ENCODE measurements around the gene FBXL13. TPM values are rescaled to one million over a fixed set of nuclear protein-coding genes. Genes with fewer than 3 reads are reported as not detected.
"Not testable (repeated sequence)": the region's sequence is repeated elsewhere in the genome, so short reads cannot be mapped to it uniquely, and the experiment has no call there.

The FBXL13 gene
- total RNA-seq, 2 donors from 2014 or later: 1.3 to 1.4 TPM

DNA sequence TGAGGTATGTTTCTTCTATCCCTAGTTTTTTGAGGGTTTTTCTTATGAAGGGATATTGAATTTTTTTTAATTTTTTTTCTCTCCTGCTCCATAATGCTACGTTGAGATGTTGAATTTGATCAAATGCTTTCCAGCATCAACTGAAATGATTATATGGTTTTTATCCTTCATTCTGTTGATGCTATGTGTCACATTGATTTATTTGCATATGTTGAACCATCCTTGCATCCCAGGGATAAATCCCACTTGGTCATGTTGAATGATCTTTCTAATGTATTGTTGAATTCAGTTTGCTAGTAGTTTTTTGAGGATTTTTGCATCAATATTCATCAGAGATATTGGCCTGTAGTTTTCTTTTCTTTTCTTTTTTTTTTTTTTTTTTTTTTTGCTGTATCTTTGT, 171.0 kb downstream of the FBXL13 start:
- not testable (repeated sequence) for H3K27me3 Mint-ChIP-seq; ATAC-seq; H3K36me3 Mint-ChIP-seq (ENCODE audit: low read depth); DNase-seq; H3K9me3 ChIP-seq (ENCODE audit: control insufficient read depth, low read length, poor library complexity, severe bottlenecking); H3K4me1 Mint-ChIP-seq; H3K4me3 Mint-ChIP-seq; H3K27ac Mint-ChIP-seq

DNA sequence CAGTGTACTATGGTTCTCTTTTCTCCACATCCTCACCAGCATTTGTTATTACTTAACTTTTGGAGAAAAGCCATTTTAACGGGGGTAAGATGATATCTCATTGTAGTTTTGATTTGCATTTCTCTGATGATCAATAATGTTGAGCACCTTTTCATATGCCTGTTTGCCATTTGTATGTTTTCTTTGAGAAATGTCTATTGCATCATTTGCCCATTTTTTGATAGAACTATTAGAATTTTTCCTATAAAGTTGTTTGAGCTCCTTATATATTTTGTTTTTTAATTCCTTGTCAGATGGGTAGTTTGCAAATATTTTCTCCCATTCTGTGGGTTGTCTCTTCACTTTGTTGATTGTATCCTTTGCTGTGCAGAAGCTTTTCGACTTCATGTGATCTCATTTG, 172.5 kb downstream of the FBXL13 start:
- not testable (repeated sequence) for H3K4me3 Mint-ChIP-seq; ATAC-seq; H3K9me3 ChIP-seq (ENCODE audit: control insufficient read depth, low read length, poor library complexity, severe bottlenecking); H3K27ac Mint-ChIP-seq; H3K36me3 Mint-ChIP-seq (ENCODE audit: low read depth); DNase-seq; H3K4me1 Mint-ChIP-seq; H3K27me3 Mint-ChIP-seq

DNA sequence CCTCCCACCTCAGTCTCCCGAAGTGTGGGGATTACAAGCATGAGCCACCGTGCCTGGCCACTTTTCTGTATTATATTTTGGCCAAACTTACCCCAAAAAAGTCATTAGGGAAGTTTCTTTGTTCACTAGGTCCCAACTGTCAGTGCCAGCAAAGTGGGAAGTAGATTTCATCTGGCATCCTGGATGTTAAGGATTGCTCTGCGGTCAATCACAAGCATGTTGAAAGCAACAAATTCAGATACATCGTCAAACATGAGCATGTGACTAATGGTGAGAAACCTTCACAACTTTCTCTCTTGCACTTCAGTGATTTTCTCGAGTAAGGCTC, 176.1 kb downstream of the FBXL13 start:
- no peaks in the 10 kb centered on the region for H3K9me3 ChIP-seq (ENCODE audit: control insufficient read depth, low read length, poor library complexity, severe bottlenecking)
- Mint-ChIP-seq H3K4me1 (no peaks in the 10 kb centered on the region), H3K27me3 (no peaks in the 10 kb centered on the region), H3K27ac (no peak overlapping the region), H3K4me3 (no peak overlapping the region), H3K36me3 (ENCODE audit: low read depth) (no peaks in the 10 kb centered on the region)
- DNase-seq (no peak), ATAC-seq (no peak)

DNA sequence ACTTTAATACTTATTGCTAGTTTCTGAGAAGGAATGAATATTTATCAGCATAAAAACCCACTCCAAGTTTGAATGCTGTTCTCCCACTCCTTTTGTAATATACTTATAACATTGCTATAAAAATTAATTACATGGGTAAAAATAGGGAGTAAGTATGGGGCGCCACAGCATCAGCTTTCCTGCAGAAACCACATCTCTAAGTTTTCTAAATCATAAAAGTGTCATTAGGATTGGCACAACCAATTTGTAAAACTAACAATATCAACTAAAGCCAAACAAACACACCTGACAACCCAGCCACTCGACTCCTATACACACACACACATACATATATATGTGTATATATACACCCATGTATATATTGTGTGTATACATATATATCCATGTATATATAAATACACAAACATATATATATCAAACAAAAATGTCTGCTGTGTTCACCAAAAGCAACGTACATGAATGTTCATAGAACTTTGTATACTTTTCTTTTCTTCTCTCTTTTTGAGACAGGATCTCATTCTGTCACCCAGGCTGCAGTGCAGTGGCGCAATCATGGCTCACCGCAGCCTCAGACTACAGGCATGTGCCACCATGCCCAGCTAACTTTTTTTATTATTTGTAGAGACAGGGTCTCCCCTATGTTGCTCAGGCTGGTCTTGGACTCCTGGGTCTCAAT, 176.6 kb downstream of the FBXL13 start:
- DNase-seq (no peak), ATAC-seq (no peak)
- Mint-ChIP-seq H3K4me1 (no peaks in the 10 kb centered on the region), H3K27ac (no peak overlapping the region), H3K4me3 (no peak overlapping the region), H3K36me3 (ENCODE audit: low read depth) (no peaks in the 10 kb centered on the region), H3K27me3 (no peaks in the 10 kb centered on the region)
- H3K9me3 ChIP-seq (ENCODE audit: control insufficient read depth, low read length, poor library complexity, severe bottlenecking): no peaks in the 10 kb centered on the region

DNA sequence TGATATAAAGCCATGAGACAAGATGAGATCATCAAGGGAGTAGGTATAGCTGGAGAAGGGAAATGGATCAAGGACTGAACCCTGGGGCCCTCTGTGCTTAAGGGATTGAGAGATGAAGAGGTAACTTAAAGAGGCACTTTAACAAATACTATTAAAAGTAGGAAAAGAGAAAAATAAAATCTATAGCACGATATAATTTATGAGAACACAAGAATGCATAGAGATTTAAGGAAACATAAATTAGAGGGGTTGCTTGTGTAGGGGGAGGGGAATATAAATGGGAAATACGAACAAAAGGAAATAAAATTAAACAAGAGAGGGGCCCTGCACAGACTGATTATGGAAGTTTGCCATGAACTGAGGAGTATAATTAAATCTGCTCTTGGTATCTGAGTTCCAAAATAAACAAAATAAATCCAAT, 177.4 kb downstream of the FBXL13 start:
- ATAC-seq (no peak), DNase-seq (no peak)
- H3K27me3 Mint-ChIP-seq: no peaks in the 10 kb centered on the region
- no peaks in the 10 kb centered on the region for H3K9me3 ChIP-seq (ENCODE audit: control insufficient read depth, low read length, poor library complexity, severe bottlenecking)
- no peak overlapping the region for H3K27ac Mint-ChIP-seq
- no peaks in the 10 kb centered on the region for H3K36me3 Mint-ChIP-seq (ENCODE audit: low read depth)
- no peak overlapping the region for H3K4me3 Mint-ChIP-seq
- H3K4me1 Mint-ChIP-seq: no peaks in the 10 kb centered on the region

DNA sequence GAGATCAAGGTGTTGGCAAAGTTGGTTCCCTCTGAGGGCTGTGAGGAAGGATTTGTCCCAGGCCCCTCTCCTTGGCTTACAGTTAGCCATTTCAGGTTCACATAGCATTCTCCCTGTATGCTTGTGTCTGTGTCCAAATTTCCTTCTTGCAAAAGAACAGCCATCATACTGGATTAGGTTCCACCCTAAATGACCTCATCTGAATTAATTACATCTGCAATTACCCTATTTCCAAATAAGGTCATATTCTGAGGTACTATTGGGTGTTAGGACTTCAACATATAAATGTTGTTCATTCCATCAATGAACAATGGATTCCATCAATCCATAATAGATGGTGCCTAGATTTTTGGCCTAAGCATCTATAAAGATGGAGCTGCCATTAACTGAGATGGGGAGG, 178.0 kb downstream of the FBXL13 start:
- no peak overlapping the region for H3K27ac Mint-ChIP-seq
- ATAC-seq (no peak), DNase-seq (no peak)
- H3K4me3 Mint-ChIP-seq: no peak overlapping the region
- H3K27me3 Mint-ChIP-seq: no peaks in the 10 kb centered on the region
- H3K9me3 ChIP-seq (ENCODE audit: control insufficient read depth, low read length, poor library complexity, severe bottlenecking): no peaks in the 10 kb centered on the region
- no peaks in the 10 kb centered on the region for H3K4me1 Mint-ChIP-seq
- H3K36me3 Mint-ChIP-seq (ENCODE audit: low read depth): no peaks in the 10 kb centered on the region

DNA sequence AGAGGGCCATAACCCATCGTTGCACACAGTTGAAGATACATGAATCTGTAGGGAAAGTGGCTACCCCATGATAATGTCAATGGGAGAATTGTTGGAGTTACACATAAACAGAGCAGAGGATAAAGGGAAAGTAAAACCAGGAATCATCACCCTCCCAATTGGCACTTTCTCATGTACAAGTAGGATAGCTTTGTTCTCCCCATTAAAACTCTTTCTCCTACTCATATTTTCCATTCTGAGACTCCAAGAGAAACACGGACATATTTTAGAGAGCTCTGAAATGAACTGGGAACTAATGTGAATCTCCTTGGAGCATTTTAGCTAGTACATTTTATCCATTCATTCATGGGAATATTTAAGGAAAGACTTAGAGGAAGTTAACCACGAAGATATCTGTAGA, 179.0 kb downstream of the FBXL13 start:
- Mint-ChIP-seq H3K36me3 (ENCODE audit: low read depth) (no peaks in the 10 kb centered on the region), H3K27me3 (no peaks in the 10 kb centered on the region), H3K27ac (no peak overlapping the region), H3K4me3 (no peak overlapping the region), H3K4me1 (no peaks in the 10 kb centered on the region)
- H3K9me3 ChIP-seq (ENCODE audit: control insufficient read depth, low read length, poor library complexity, severe bottlenecking): no peaks in the 10 kb centered on the region
- DNase-seq (no peak), ATAC-seq (no peak)

DNA sequence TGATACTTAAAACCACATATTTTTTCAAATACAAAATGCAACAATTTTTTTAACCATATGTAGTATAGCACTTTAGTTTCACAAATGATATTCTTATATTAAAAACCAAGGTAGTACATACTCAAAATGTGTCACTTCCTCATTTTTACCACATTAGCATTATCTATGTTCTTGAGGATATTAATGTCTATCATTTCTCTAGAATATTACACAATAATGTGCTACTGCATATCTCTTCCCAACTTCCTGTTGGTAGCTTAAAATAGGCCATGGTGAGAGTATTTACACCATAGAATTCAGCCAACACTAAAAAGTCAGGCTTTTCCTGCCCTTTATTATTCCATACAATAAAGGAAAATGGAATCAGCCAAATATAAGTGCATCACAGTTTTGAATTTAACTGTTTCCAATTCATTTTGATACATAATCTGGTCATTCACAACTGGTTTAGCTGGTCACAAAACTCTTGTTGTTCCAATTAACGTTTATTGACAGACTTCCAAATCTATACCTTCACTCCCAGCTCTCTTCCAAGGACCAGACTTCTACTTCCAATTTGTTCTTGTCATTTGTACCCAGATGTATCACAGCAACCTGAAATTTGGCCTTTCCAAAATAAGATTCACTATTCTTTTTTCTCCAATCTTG, 181.8 kb downstream of the FBXL13 start:
- no peak for DNase-seq
- no peak for ATAC-seq
- Mint-ChIP-seq H3K4me3 (no peak overlapping the region), H3K4me1 (no peaks in the 10 kb centered on the region), H3K27me3 (peaks cover 5% of the 10 kb centered on the region), H3K36me3 (ENCODE audit: low read depth) (no peaks in the 10 kb centered on the region), H3K27ac (no peak overlapping the region)
- no peaks in the 10 kb centered on the region for H3K9me3 ChIP-seq (ENCODE audit: control insufficient read depth, low read length, poor library complexity, severe bottlenecking)

DNA sequence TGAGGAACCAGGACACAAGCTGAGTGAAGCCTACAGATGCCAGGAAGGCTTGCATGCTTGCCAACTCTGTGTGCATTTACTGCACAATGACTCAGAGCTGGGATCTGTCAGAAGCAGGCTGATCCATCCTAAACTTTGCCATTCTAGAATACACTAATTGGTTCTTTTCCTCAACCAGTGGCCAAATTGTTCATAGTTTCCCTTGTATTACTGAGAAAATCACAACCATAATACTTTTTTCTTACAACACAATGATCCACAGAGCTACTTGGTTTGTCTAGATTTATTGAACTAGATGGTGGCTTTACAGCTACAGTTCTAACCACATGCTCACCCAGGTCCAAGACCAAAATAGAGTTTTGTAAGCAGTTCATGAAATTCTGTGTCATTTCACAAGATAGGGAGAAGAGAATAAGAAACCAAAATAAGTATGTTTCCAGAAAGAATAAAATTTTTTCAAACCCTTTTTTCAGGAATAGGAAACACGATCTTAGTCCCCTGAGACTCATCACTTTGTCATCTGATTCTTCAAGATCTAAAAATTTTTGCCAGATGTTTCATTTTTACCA, 182.8 kb downstream of the FBXL13 start:
- DNase-seq: no peak
- H3K4me1 Mint-ChIP-seq: peaks cover 2% of the 10 kb centered on the region
- no peak overlapping the region for H3K4me3 Mint-ChIP-seq
- ATAC-seq: no peak
- no peaks in the 10 kb centered on the region for H3K36me3 Mint-ChIP-seq (ENCODE audit: low read depth)
- H3K9me3 ChIP-seq (ENCODE audit: control insufficient read depth, low read length, poor library complexity, severe bottlenecking): no peaks in the 10 kb centered on the region
- no peak overlapping the region for H3K27ac Mint-ChIP-seq
- H3K27me3 Mint-ChIP-seq: peaks cover 6% of the 10 kb centered on the region

DNA sequence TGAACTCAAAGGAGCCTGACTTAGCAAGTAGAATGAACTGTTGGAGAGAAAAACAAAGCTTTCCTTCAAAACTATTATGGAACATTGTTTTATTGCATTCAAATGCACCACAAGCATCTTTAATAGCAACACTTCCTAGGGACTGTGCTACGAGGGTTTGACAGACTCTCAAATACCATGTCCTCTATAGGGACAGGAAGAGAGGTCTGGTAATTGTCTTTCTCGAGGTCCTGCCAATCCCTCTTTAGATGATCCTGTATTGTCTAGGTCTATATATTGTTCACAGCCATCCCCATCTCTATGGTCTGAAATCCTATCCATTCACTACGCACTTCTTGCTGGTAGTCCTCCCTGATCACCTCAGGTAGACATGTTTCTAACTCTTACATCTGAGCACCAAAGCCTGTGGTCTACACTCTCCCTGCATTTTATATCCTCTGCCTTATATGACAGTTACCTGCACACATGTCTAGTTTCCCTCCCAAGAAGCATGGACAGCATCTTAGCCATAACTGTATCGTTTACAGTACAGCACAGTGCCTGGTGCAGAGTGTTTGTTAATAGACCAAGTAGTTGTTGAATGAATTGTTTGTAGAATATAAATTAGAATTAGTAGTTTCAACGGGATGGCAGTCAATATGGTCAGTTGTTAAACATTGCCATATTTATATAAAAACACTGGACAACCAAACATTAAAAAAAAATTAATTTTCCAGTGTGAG, 183.5 kb downstream of the FBXL13 start:
- no peaks in the 10 kb centered on the region for H3K9me3 ChIP-seq (ENCODE audit: control insufficient read depth, low read length, poor library complexity, severe bottlenecking)
- no peak overlapping the region for H3K27ac Mint-ChIP-seq
- H3K36me3 Mint-ChIP-seq (ENCODE audit: low read depth): no peaks in the 10 kb centered on the region
- peaks cover 2% of the 10 kb centered on the region for H3K4me1 Mint-ChIP-seq
- H3K4me3 Mint-ChIP-seq: no peak overlapping the region
- DNase-seq (no peak), ATAC-seq (no peak)
- peaks cover 6% of the 10 kb centered on the region for H3K27me3 Mint-ChIP-seq

DNA sequence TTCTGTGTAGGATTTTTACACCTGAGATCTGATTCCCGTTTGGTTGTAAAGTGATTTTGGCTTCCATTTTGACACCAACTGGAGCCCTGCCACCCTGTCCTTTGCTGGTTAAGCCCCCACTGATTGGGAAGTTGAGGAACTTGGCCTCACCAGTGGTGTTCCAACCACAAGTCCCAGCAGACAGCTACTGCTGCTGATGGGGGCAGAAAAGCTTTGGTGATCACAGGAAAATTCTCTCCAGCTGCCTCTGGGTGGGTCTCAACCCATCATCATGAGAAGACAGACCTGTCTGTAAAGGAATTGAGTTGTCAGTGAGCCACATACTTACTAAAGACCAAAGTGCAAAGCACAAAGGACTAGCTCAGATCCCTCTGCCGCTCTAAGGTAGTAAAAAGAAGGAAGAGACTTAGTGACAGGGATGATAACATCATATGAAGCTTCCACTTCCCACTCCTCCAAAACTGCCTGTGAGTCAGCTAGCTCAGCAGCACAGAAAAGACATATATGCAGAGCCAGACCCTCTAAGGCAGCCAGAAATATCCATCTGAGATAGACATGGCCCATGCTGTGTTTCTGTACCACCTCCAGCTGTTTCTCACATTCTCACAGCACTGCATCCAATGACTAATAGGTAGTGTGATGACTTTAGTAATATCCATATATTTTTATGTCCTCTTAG, 184.2 kb downstream of the FBXL13 start:
- ATAC-seq: no peak
- H3K36me3 Mint-ChIP-seq (ENCODE audit: low read depth): no peaks in the 10 kb centered on the region
- no peak overlapping the region for H3K4me3 Mint-ChIP-seq
- DNase-seq: no peak
- peaks cover 6% of the 10 kb centered on the region for H3K27me3 Mint-ChIP-seq
- peaks cover 2% of the 10 kb centered on the region for H3K4me1 Mint-ChIP-seq
- no peaks in the 10 kb centered on the region for H3K9me3 ChIP-seq (ENCODE audit: control insufficient read depth, low read length, poor library complexity, severe bottlenecking)
- no peak overlapping the region for H3K27ac Mint-ChIP-seq

DNA sequence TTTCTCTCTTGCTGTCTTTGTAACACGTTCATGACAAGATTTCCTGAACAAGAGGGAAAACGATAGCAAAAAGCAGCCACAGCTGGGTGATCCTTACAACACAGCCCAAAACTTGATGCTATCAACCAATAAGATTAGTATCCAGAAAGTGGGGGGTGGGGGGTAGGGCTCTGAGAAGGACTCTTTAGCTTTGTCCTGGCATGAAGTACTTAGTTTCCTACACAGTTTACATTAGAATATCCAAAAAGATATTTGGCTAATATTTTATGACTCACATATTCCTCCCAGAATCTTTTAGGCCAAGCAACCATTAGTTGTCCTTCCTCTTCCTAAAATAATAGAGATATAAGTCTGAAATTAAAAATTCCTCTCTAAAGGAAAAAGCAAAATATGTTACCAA, 184.7 kb downstream of the FBXL13 start:
- DNase-seq (no peak), ATAC-seq (no peak)
- peaks cover 2% of the 10 kb centered on the region for H3K4me1 Mint-ChIP-seq
- no peaks in the 10 kb centered on the region for H3K9me3 ChIP-seq (ENCODE audit: control insufficient read depth, low read length, poor library complexity, severe bottlenecking)
- H3K36me3 Mint-ChIP-seq (ENCODE audit: low read depth): no peaks in the 10 kb centered on the region
- H3K27ac Mint-ChIP-seq: no peak overlapping the region
- peaks cover 6% of the 10 kb centered on the region for H3K27me3 Mint-ChIP-seq
- H3K4me3 Mint-ChIP-seq: no peak overlapping the region

DNA sequence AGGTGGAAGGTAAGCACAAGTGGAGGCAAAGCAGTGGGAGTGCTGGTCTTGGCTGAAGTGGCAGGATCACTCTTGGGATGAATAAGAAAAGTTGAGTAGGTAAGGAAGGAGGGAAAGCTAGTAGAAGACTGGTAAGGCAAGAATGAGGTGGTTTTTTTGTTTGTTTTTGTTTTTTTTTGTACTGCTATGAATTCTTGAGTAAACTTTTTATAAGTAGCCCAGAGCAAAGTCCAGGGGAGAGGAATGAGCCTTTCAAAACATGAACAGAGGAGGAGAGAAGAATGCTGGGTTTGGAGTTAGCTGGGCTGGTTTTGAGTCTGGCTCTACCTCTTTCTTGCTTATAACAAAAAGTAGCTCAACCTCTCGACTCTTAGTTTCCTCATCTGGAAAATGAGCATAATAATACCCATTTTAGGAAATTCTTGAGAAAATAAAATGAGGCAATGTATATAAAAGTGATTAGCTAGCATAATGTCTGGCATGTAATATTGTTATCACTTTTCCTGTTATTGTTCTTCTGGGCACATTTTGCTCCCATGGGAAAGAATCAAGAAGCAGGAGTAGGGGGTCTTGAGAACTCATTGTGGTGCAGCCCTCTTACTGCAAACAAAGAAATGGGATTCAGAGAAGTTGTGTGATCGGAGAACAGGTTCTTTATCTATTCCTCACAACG, 185.9 kb downstream of the FBXL13 start:
- Mint-ChIP-seq H3K27me3 (peaks cover 6% of the 10 kb centered on the region), H3K4me1 (peaks cover 2% of the 10 kb centered on the region), H3K27ac (no peak overlapping the region), H3K4me3 (peak overlapping the region; percentile 4), H3K36me3 (ENCODE audit: low read depth) (no peaks in the 10 kb centered on the region)
- no peaks in the 10 kb centered on the region for H3K9me3 ChIP-seq (ENCODE audit: control insufficient read depth, low read length, poor library complexity, severe bottlenecking)
- ATAC-seq (no peak), DNase-seq (no peak)
